H1 (cell line): ENCODE data around the gene ZBED1. TPM values are rescaled to one million over a fixed set of nuclear protein-coding genes. Genes with fewer than 3 reads are reported as not detected.
A peak's percentile ranks its signal among the peaks of the same experiment; 100 is the strongest.

ENCODE experiments used
- CTCF ChIA-PET: fragments of 300-600 bp; sonication (Branson Sonifier 250); formaldehyde crosslinking; loops from one replicate; lab custom pipeline; 2021; ENCODE audit not compliant: partially characterized antibody; lab: Charles Lee
- POLR2A ChIA-PET: fragments of 300-600 bp; sonication (Branson Sonifier 250); formaldehyde crosslinking; loops from one replicate; lab custom pipeline; 2021; ENCODE audit warnings: inconsistent platforms; ENCODE audit not compliant: partially characterized antibody; lab: Charles Lee
- DNase-seq, 2 experiments: peaks; one replicate each; pipeline versions ENCODE4 v3.0.0 to v3.0.0-alpha.2; 2010 to 2022; ENCODE audit warnings: low spot score in 2 of 2, low read depth in 1 of 2, mixed read lengths in 1 of 2
- FAIRE-seq: peaks from 2 replicates; lab custom pipeline; 2011; peaks lifted over from hg19 to GRCh38; lab: Jason Lieb, UNC
- H2AFZ ChIP-seq: 2 replicates; pipeline ENCODE4 v1.8.1; 2012; ENCODE audit warnings: low read length, inconsistent platforms
- H2AK5ac ChIP-seq: 2 replicates; pipeline ENCODE4 v1.6.1; 2013; ENCODE audit warnings: low read depth, low read length
- H2BK120ac ChIP-seq: replicated peaks from 2 replicates; pipeline ENCODE3; 2013; ENCODE audit warnings: low read depth, low read length, inconsistent platforms
- H2BK12ac ChIP-seq: 2 replicates; pipeline ENCODE4 v1.6.1; 2013; ENCODE audit warnings: low read depth, low read length
- H2BK15ac ChIP-seq: 2 replicates; pipeline ENCODE4 v1.6.1; 2013; ENCODE audit warnings: low read length
- H2BK20ac ChIP-seq: 2 replicates; pipeline ENCODE4 v1.6.1; 2013; ENCODE audit warnings: low read length
- H2BK5ac ChIP-seq: 2 replicates; pipeline ENCODE4 v1.6.1; 2013; ENCODE audit warnings: low read depth, low read length
- H3K14ac ChIP-seq: 2 replicates; pipeline ENCODE4 v1.6.1; 2013; ENCODE audit warnings: inconsistent platforms; ENCODE audit not compliant: insufficient read length
- H3K18ac ChIP-seq: 2 replicates; pipeline ENCODE4 v1.6.1; 2013; ENCODE audit warnings: low read length; ENCODE audit errors: extremely low read depth
- H3K23ac ChIP-seq: 2 replicates; pipeline ENCODE4 v1.6.1; 2013; ENCODE audit warnings: inconsistent platforms; ENCODE audit not compliant: insufficient read length
- H3K23me2 ChIP-seq: 2 replicates; pipeline ENCODE4 v1.6.1; 2013; ENCODE audit warnings: low read depth, low read length
- H3K27ac ChIP-seq: 2 replicates; pipeline ENCODE4 v1.6.1; 2011; ENCODE audit warnings: low read depth, low read length, inconsistent platforms
- H3K27me3 ChIP-seq, 4 experiments: replicated peaks in 1 of 4; 1 replicate in 1 of 4; 2 replicates in 3 of 4; pipeline versions ENCODE4 v1.6.1 to v1.8.1; 2011 to 2013; ENCODE audit warnings: low read length in 3 of 4, mild to moderate bottlenecking in 3 of 4, inconsistent platforms in 2 of 4, mixed read lengths in 2 of 4, moderate library complexity in 1 of 4; ENCODE audit not compliant: control insufficient read depth in 3 of 4, insufficient read depth in 3 of 4; ENCODE audit errors: extremely low read depth in 1 of 4
- H3K36me3 ChIP-seq, 4 experiments: 2 replicates each; pipeline versions ENCODE4 v1.6.1 to v1.8.1; 2011 to 2013; ENCODE audit warnings: mild to moderate bottlenecking in 4 of 4, low read length in 3 of 4, moderate library complexity in 2 of 4, control low read depth in 1 of 4, inconsistent platforms in 1 of 4; ENCODE audit not compliant: insufficient read depth in 4 of 4, control insufficient read depth in 2 of 4
- H3K4ac ChIP-seq: replicated peaks from 2 replicates; pipeline ENCODE3; 2013; ENCODE audit warnings: low read length, low read depth, mixed read lengths, inconsistent platforms; ENCODE audit not compliant: insufficient read length
- H3K4me1 ChIP-seq, 4 experiments: replicated peaks in 1 of 4; 1 replicate in 1 of 4; 2 replicates in 3 of 4; pipeline versions ENCODE4 v1.6.1 to v1.8.1; 2011 to 2013; ENCODE audit warnings: low read length in 3 of 4, inconsistent platforms in 2 of 4, mixed read lengths in 1 of 4; ENCODE audit not compliant: insufficient read depth in 4 of 4, control insufficient read depth in 3 of 4
- H3K4me2 ChIP-seq, 2 experiments: 2 replicates each; pipeline versions ENCODE4 v1.6.1 to v1.8.1; 2011 to 2013; ENCODE audit warnings: low read depth in 2 of 2, low read length in 2 of 2, control low read depth in 1 of 2, inconsistent platforms in 1 of 2, mild to moderate bottlenecking in 1 of 2; ENCODE audit not compliant: insufficient read depth in 1 of 2
- H3K4me3 ChIP-seq, 4 experiments: fragments of 200-600, 300-600 bp in 1 of 4; sonication (generic), shearing (Covaris generic), sonication (Bioruptor Twin) in 1 of 4; 2 replicates each; pipeline versions ENCODE4 v1.5.1 to v1.8.1; 2011 to 2016; ENCODE audit warnings: low read length in 4 of 4, low read depth in 3 of 4, control low read depth in 2 of 4, inconsistent platforms in 2 of 4, mild to moderate bottlenecking in 2 of 4, mixed read lengths in 1 of 4, moderate library complexity in 1 of 4; ENCODE audit not compliant: insufficient read depth in 2 of 4; ENCODE audit errors: extremely low read depth in 1 of 4
- H3K56ac ChIP-seq: replicated peaks from 2 replicates; pipeline ENCODE3; 2013; ENCODE audit warnings: low read depth, mild to moderate bottlenecking, mixed read lengths, low read length, inconsistent platforms; ENCODE audit not compliant: insufficient read length
- H3K79me1 ChIP-seq: 2 replicates; pipeline ENCODE4 v1.6.1; 2013; ENCODE audit warnings: low read depth, low read length, control low read depth
- H3K79me2 ChIP-seq, 2 experiments: 2 replicates each; pipeline versions ENCODE4 v1.6.1 to v1.8.1; 2012 to 2013; ENCODE audit warnings: low read length in 2 of 2, mild to moderate bottlenecking in 2 of 2, inconsistent platforms in 1 of 2; ENCODE audit not compliant: insufficient read depth in 2 of 2, control insufficient read depth in 1 of 2
- H3K9ac ChIP-seq, 4 experiments: replicated peaks in 1 of 4; 1 replicate in 1 of 4; 2 replicates in 3 of 4; pipeline versions ENCODE4 v1.6.1 to v1.8.1; 2011 to 2013; ENCODE audit warnings: low read depth in 3 of 4, low read length in 3 of 4, control low read depth in 2 of 4, mild to moderate bottlenecking in 2 of 4, moderate library complexity in 2 of 4, inconsistent platforms in 1 of 4; ENCODE audit errors: extremely low read depth in 1 of 4
- H3K9me3 ChIP-seq, 2 experiments: 2 replicates each; pipeline versions ENCODE4 v1.6.1 to v1.8.1; 2012 to 2013; ENCODE audit warnings: mild to moderate bottlenecking in 2 of 2, moderate library complexity in 2 of 2, control low read depth in 1 of 2, inconsistent platforms in 1 of 2, low read depth in 1 of 2, low read length in 1 of 2, mixed read lengths in 1 of 2; ENCODE audit not compliant: insufficient read depth in 2 of 2
- H4K20me1 ChIP-seq, 2 experiments: replicated peaks in 1 of 2; 2 replicates each; pipeline versions ENCODE3 to v1.8.1; 2011 to 2013; ENCODE audit warnings: inconsistent platforms in 2 of 2, low read length in 2 of 2, mild to moderate bottlenecking in 1 of 2; ENCODE audit not compliant: insufficient read depth in 2 of 2, control insufficient read depth in 1 of 2
- H4K5ac ChIP-seq: 2 replicates; pipeline ENCODE4 v1.6.1; 2013; ENCODE audit warnings: low read length, low read depth, mixed read lengths, inconsistent platforms; ENCODE audit not compliant: insufficient read length
- H4K8ac ChIP-seq: 2 replicates; pipeline ENCODE4 v1.8.0; 2013; ENCODE audit warnings: mild to moderate bottlenecking, moderate library complexity, low read length, inconsistent platforms; ENCODE audit not compliant: insufficient read depth; ENCODE audit errors: extremely low read depth
- H4K91ac ChIP-seq: replicated peaks from 2 replicates; pipeline ENCODE3; 2013; ENCODE audit warnings: low read length, mixed read lengths, inconsistent platforms; ENCODE audit not compliant: insufficient read length
- BRCA1 ChIP-seq: IDR thresholded peaks from 2 replicates; pipeline ENCODE4 v1.6.1; 2012; ENCODE audit warnings: low read depth, low read length, improper control_type of control experiment
- MAFK ChIP-seq: IDR thresholded peaks from 2 replicates; pipeline ENCODE4 v1.6.1; 2012; ENCODE audit warnings: low read depth, mild to moderate bottlenecking, improper control_type of control experiment, low read length
- POU5F1 ChIP-seq: IDR thresholded peaks from 2 replicates; pipeline ENCODE4 v1.6.1; 2011; ENCODE audit warnings: low read depth, mild to moderate bottlenecking, low read length, moderate library complexity
- RXRA ChIP-seq: IDR thresholded peaks from 2 replicates; pipeline ENCODE4 v1.6.1; 2011; ENCODE audit warnings: low read depth, mild to moderate bottlenecking, low read length, moderate library complexity; ENCODE audit not compliant: insufficient read depth
- WGBS, 2 experiments: shearing (Covaris generic) in 1 of 2; methylation state at CpG; one replicate each; pipeline versions ENCODE4 v1.1.6 to v1.1.7; 2013 to 2015; ENCODE audit warnings: low lambda C conversion rate in 2 of 2, mixed read lengths in 2 of 2, inconsistent platforms in 1 of 2, low coverage in 1 of 2, missing lambda C conversion rate in 1 of 2; ENCODE audit not compliant: insufficient replicate concordance in 2 of 2, insufficient coverage in 1 of 2, insufficient read length in 1 of 2; ENCODE audit errors: extremely low coverage in 1 of 2, missing lambda C conversion rate in 1 of 2; 5-methylcytosine and 5-hydroxymethylcytosine counted together
- polyA plus RNA-seq, 7 experiments: library from polyadenylated mRNA; depleted of rRNA in 3 of 7; stranded (reverse) in 5 of 7; unstranded in 2 of 7; fragments of >200 nt in 5 of 7; fragments of 200-250 nt in 2 of 7; gene quantifications; 1 replicate in 5 of 7; 2 replicates in 1 of 7; 4 replicates in 1 of 7; pipeline versions ENCODE4 v1.2.1 to v1.2.3, GENCODE V29; 2011 to 2013; ENCODE audit warnings: missing spikeins in 2 of 7, mixed read lengths in 2 of 7
- total RNA-seq: library from RNA; stranded (reverse); fragmentation: NEBNext Ultra II Directional; extraction: Animal tissue kit (Norgen Biotek cat#: 25700); gene quantifications from 2 replicates; pipeline ENCODE4 v1.2.1, GENCODE V29; 2021

ZBED1 gene
- total and polyA plus RNA-seq, 2 of the 8 experiments (the other 6 are each of a cell fraction or from before 2014, with no cell fraction given) = 28.5 to 45.8 TPM

DNA sequence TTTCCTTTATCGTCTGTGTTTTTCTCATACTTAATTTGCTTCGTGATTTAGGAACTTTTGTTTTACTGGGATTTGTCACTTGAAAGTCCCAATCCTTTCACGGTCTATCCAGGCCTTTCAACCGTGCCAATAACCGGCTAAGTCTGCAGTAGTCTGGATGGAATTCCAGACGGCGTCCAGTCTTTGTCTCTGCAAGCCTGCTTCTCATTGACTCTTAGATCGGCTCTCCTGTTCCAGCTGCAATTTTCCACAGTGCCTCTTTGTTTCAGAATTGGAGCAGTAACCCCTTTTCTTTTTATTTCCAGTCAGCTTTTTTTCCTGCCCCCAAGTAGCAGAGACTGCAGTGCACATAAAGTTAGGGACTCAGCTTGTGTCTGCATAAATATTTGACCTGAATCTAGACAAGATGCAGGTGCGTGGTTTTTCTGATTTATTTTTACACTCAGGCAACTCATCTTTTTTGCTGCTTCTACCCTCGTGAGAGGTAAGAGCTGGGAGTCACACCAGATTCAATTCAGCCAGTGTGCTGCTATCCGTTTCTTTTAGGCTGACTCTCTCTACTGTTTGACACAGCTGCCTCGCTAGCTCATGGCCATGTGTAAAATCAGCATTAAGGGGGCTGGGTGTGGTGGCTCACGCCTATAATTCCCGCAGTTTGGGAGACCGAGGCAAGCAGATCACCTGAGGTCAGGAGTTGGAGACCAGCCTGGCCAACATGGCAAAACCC, 37.4 kb upstream of the ZBED1 start:
- no peaks in the 10 kb centered on the region; a peak in 1 of 7 replicates for H3K4me1 ChIP-seq
- DNase-seq = no peak
- H3K9me3 ChIP-seq = no peaks in the 10 kb centered on the region
- no peak overlapping the region for H2AK5ac ChIP-seq
- no peak for FAIRE-seq
- WGBS, 2 experiments = 85% methylated on average over 15 of the region's 15 CpGs; no CpG with 5 or more reads in 1 of the 2 experiments
- peak overlapping the region; percentile 24; the same call in 1 of the 2 replicates for H2AFZ ChIP-seq
- no peaks in the 10 kb centered on the region for H3K79me1 ChIP-seq
- H2BK5ac ChIP-seq = no peak overlapping the region
- H4K5ac ChIP-seq = no peak overlapping the region
- CTCF ChIA-PET = no interaction called here
- H2BK12ac ChIP-seq = 0 out of 2 replicates have a peak overlapping the region, but pooled peaks have one; percentile 17
- H3K9ac ChIP-seq = no peak overlapping the region
- no peak overlapping the region for H3K4me2 ChIP-seq
- H4K20me1 ChIP-seq = no peaks in the 10 kb centered on the region
- no peak overlapping the region for H4K8ac ChIP-seq
- no peak overlapping the region for H3K4me3 ChIP-seq
- no peak overlapping the region; the same call in 1 of the 2 replicates for H3K18ac ChIP-seq
- H3K14ac ChIP-seq = no peak overlapping the region
- H3K36me3 ChIP-seq = no peaks in the 10 kb centered on the region
- H2BK20ac ChIP-seq = no peak overlapping the region
- H3K4ac ChIP-seq = no peak overlapping the region
- no peak for TF ChIP-seq BRCA1
- TF ChIP-seq MAFK = no peak
- no peak for TF ChIP-seq POU5F1
- no peak for TF ChIP-seq RXRA
- TF ChIP-seq, all 59 proteins: peak for 0
- no peak overlapping the region for H3K56ac ChIP-seq
- no peak overlapping the region for H3K23ac ChIP-seq
- POLR2A ChIA-PET = no interaction called here
- no peaks in the 10 kb centered on the region for H3K27me3 ChIP-seq
- H2BK15ac ChIP-seq = no peak overlapping the region
- no peak overlapping the region for H4K91ac ChIP-seq
- H2BK120ac ChIP-seq = no peak overlapping the region
- H3K27ac ChIP-seq = no peak overlapping the region
- no peaks in the 10 kb centered on the region for H3K79me2 ChIP-seq
- no peaks in the 10 kb centered on the region for H3K23me2 ChIP-seq
